Central memory CD4-positive, alpha-beta T cell (primary cell): ENCODE measurements around the gene ALOX5.
"Not testable (repeated sequence)": the region's sequence is repeated elsewhere in the genome, so short reads cannot be mapped to it uniquely, and the experiment has no call there.

Experiments
- DNase-seq: peaks from one replicate; pipeline ENCODE4 v3.0.0; 2022

ALOX5 gene

DNA sequence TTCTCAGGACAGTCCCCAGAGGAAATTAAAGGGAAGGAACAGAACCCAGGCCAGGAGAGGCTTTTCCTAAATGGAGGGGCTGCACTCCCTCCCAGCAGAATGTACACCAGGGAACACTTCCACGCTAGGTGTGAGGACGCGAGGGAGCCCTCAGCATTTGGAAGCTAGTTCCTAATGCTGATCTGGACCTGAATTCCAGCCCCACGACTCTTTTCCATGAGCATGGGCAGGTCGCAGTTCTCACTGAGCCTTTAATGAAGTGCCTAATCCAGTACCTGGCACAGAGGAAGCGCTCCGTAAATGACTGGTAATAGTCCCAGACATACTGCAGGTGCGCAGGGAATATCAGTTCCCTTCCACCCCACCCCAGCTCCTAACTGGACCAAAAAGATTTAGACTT, 1.1 kb downstream of the ALOX5 start:
- DNase-seq: no peak

DNA sequence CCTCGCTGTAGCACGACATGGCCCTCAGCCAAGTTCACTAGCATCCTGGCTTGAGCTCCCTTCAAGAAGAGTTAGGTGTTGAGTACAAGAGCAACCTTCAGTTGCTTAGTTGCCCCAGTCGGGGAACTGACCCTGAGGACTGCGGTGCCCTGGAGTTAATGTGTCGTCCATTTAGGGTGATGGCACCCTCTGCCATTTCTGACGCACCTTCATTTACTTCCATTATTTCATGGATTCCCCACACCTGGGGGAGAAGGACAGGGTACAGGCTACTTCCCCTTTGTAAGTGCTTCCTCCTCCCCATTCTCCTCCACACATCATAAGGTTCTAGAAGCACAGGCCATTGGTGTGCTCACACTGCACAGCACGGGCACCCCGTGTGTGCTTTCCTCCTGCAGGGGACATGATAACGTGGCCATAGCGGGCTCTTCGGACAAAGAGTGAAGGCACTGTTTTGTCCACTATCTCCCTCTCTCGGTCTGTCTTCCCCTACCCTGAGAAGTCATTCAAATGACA, 1.8 kb downstream of the ALOX5 start:
- no peak for DNase-seq

DNA sequence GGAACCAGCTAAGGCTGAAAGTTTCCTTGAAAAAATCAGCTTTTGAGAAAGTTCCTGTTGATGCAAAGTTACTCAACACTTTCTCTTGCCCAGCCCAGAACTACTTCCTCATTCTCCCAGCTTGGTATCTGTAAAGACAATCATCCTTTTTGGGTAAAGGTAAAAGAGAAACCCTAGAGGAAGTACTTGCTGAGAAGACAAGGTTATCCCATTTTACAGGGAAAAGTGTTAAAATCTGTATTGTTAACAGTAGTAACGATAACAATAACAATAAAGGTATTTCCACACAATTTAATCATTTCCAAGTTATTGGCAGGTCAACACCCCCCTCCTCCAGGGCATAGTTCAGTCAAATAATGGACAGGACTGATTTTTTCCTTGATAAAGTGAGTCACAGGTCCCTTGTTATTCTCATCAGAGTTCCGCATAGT, 2.4 kb downstream of the ALOX5 start:
- DNase-seq: no peak

DNA sequence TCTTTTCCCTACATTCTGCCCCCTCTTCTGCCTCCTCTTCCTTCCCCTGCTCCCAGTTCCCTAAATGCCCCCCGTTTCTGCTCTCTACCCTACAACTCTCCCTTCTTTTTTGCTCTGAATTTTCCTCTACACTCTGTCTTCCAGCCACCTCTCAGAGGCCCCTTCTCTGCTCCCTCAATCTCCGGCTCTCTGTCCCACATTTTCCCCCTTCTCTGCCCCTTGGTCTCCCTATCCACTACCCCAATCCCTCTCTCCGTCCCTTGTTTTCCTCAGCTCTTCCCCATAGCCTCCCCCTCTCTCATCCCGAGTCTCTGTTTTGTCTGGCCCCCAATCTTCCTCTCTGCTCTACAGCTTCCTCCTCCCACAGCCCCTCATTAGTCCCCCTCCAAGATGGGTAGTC, 3.3 kb downstream of the ALOX5 start:
- DNase-seq: no peak

DNA sequence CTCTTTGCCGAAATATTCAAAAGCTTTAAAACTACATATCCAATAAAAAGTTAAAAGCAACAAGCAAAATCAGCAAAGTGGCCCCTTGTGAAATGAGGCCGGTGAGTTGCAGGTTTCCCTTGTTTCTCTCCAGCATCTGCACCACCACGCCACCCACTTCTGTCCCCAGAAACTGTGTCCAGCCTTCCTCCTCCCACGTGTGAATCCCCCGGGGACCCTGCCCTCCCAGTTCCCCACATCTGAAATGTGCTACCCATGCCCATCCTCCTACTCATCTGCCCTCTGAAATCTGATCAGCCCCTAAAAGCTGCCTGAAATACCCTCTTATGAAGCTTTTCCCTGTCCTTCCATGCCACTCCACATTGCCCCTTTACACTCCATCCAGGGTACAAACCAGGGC, 3.8 kb downstream of the ALOX5 start:
- no peak for DNase-seq

DNA sequence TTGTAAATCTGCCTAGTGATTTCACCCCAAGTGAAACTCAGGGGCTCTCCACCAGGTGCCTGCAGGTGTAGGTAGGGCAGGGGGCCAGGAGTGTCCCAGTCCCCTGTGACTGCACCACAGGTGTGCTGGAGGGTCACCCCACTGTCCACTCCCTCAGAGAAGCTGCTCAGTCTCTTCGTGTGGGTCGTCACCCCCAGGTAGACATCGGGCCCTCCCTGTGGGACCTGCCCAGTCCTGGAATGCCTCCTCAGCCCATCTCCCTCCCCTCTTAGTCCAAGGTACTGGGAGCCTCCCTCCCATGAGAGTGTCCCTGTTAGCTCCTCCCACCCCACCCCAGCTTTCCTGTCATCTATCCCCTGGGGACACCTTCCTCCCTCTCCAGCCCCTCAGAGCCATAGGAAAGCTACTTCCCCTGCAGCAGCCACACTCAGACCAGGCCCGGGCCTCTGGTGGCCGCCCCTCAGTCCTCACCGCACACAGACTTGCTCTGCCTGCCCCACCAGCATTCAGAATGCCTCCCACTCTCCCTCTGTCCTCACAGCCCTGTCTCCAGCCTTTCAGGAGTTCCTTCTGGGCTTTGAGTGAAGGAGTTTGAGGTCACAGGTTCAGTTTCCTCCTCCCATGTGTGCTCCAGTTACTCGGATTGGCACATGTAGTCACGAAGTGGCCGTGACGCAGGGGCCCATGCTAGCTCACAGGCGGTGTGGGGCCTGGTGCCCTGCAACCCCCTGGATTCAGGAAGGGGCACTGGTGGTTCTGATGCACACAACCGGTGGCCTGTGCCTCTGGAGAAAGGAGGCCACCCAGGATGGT, 5.1 kb downstream of the ALOX5 start:
- DNase-seq: no peak

DNA sequence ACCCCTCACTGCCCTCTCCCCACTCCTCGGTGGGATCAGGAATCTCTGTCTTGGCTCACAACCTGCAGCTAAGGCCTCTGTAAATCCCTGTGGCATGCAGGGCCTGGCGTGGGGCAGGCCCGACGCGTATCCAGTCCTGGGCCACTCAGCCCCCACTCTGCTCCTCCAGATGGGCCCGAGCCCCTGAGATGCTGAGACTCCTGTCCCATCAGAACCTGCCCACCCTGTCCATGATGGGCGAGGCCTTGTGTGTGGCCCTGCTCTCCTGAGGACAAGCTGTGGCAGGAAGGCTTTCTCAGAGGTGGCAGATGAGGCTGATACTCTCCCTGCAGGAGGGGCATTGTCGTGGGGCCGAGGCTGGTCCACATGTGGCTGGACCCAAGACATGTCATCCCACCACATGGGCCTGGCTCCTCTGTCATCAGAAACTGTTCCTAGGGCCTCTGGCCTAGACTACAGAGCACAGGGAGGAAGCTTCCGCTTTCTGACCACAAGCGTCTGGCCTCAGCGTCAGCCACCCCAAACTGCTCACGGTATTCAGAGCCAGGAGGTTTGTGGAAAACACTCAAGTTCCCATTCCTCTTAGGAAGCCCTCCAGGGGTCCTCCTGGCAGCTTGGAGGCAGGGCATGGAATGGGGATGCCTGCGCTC, 6.0 kb downstream of the ALOX5 start:
- DNase-seq: no peak

DNA sequence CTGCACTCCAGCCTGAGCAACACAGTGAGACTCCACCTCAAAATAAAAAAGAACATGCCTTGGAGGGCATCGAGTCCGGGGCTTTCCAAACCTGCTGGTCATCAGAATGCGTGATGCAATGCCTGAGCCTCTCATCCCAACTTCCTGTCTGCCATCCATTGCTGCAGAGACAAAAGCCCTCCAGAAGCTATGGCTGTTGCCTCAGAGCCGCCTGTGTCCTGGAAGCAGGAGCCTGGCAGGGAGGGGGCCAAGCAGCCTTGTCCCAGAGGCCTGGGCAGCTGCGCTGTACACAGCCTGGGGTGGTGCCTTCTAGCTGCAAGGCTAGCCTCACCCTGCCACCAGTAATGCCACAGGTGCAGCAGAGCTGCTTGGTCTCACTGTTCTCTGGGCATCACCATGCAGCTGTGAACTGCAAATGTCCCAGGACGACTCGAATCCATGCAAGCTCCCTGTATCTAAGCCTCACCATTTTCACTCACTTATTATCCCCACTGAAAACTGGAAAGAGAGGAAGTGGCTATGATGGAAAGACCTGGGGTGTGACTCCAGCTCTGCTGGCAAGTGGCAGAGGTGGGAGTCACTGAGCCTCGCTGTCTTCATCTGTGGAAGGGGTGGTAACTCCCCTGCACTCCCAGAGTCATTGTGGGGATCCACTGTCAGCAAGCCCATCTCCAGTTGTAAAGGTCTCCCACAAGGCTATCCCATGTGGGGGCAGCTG, 7.0 kb downstream of the ALOX5 start:
- no peak for DNase-seq

DNA sequence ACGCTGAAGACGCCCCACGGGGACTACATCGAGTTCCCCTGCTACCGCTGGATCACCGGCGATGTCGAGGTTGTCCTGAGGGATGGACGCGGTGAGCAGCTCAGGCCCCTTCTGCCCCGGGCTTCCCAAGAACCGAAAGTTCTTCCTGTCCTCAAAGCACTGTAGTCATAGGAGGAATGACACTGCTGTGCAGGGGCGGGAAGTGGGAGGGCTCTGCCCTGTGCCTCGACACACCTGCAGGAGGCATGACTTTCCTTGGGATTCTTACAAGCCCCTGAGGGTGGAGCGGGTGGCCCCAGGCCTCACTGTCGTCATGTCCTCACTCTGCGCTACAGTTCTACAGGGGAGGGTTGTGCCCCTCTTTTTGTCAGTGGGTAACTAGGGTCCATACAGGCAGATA, 8.6 kb downstream of the ALOX5 start:
- DNase-seq: no peak

DNA sequence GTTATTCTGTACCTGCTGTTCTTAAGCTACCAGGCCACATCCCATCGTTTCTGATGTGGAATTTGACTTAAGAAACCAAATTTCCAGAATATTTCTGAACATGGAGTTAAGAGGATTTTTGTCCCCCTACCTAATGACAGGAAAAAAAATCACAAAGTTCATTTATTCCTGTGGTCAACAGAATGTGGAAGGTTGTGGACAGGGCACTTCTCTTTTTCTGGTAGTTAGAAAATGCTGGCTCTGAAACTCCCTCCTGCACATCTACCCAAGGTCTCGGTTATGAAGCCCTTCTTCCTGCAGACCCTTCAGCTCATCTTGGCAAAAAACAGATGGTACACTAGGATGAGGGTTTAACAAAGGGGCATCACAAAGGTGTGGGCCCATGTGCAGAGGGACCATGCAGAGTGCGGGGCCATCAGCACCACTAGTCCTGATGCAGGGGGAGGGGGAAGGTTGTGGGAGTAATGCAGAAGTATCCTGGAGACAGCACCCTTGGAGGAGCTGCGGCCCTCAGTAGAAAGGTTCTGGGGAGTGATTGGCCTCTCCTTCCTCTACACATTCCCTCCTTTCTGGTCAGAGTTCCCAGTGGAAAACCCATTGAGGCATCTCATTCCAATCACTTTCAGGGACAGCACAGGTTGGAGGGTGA, 9.8 kb downstream of the ALOX5 start:
- no peak for DNase-seq

DNA sequence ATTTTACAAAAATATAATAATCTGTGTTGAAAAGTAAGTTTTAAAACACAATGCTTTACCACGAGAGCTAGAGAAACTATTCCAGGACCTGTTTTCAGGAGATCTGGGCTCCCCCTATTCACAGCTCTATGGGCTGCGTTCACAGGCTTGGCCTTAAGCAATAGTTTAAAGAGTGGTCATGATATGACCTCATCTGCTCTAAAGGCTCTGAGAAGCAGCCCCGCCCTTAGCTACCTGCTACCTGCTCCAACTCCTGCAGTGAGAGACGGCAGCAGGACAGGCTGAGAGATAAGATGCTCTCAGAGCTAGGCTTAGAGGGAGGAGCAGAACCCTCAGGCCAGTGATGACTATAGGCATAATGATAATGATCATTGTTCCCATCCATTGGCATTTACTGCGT, 12.6 kb downstream of the ALOX5 start:
- no peak for DNase-seq

DNA sequence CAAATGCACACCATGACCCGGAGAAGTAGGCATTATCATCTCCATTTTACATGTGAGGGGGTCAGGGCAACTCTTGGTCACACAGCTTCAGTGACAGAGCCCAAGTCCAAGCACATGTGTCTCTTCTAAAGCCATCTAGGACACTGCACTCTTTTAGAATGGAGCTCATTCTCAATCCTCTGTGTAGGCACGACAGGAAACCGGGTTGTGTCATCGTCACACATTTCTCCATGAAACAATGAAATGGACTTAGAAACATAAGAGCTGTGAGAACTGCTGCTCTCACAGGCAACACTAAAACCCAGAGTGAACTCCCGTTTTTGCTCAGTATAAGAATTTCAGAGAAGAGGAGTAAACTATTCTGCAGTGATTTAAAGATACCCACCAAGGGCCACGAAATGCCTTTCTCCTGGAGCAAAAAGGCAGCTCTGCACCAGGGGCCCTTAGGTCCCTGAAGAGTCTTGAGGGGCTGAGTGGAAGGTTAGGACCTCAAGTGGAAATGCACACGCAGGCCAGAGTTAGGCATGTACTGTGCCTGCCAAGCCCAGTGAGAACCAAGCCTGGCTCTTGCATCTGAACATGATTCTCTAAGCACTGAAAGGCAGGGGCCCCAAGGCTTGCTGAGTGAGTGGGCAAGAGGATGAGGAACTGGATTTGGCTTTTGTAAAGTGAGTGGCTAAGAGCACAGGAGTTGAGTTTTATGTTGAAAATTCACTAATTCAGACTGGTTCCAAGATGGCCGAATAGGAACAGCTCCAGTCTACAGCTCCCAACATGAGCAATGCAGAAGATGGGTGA, 13.3 kb downstream of the ALOX5 start:
- DNase-seq: no peak

DNA sequence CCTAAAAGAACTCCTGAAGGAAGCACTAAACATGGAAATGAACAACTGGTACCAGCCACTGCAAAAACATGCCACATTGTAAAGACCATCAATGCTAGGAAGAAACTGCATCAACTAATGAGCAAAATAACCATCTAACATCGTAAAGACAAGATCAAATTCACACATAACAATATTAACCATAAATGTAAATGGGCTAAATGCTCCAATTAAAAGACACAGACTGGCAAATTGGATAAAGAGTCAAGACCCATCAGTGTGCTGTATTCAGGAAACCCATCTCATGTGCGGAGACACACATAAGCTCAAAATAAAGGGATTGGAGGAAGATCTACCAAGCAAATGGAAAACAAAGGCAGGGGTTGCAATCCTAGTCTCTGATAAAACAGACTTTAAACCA, 15.7 kb downstream of the ALOX5 start:
- not testable (repeated sequence) for DNase-seq

DNA sequence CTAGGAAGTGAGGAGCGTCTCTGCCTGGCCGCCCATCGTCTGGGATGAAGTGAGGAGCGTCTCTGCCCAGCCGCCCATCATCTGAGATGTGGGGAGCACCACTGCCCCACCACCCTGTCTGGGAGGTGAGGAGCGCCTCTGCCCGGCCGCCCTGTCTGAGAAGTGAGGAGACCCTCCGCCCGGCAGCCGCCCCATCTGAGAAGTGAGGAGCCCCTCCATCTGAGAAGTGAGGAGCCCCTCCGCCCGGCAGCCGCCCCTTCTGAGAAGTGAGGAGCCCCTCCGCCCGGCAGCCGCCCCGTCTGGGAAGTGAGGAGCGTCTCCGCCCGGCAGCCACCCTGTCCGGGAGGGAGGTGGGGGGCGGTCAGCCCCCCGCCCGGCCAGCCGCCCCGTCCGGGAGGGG, 17.6 kb downstream of the ALOX5 start:
- DNase-seq: not testable (repeated sequence)

DNA sequence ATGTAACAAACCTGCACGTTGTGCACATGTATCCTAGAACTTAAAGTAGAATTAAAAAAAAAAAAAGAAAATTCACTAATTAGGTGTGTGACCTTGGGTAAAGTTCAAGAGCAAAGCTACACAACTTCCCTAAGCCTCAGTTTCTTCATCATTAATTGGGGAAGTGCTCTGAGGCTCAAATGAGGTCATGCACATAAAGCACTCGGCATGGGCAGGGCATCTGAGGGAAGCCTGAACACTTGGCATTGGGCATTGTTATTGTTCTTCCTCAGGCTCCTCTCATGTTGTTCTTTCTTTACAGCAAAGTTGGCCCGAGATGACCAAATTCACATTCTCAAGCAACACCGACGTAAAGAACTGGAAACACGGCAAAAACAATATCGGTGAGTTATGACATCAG, 21.5 kb downstream of the ALOX5 start:
- no peak for DNase-seq

DNA sequence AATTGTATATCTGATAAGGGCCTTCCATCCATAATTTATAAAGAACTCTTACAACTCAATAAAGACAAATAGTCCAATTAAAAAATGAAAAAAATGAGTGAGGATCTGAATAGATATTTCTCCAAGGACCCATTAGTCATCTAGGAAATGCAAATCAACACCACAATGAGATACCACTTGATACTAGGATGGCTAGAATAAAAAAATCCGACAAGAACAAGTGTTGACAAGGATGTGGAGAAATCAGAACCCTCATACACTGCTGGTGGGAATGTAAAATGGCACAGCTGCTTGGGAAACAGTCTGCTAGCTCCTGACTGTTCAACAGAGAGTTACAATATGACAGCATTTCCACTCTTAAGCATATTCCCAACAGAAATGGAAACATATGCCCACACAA, 24.6 kb downstream of the ALOX5 start:
- DNase-seq: no peak

DNA sequence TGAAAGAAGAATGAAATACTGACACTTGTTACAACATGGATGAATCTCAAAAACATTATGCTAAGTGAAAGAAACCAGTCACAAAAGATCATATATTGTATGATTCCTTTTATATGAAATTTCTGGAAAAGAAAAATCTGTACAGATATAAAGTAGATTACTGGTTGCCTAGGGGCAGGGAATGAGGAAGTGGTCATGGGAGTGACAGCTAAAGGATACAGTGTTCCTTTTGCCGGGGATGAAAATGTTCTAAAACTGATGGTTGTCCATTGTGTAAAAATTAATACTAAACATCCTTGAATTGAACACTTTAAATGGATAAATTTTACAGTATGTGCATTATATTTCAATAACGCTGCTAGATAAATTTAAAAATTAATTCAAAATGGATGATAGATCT, 25.1 kb downstream of the ALOX5 start:
- DNase-seq: no peak

DNA sequence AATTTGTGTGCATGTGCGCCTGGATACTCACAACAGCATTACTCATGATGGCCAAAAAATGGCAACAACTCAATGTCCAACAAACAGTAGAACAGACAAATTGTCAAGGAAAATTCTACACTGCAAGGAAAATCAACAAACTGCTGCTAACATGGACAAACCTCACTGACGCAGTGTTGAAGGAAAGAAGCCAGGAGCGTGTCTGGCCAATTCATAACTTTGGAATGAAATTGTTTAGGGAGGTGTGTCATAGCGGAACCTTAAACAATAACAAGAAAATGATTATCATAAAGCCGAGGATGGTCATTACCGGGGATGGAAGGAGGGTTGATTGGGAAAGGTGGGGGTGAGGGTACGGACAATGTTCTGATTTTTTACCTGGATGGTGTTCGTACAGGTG, 29.1 kb downstream of the ALOX5 start:
- no peak for DNase-seq

DNA sequence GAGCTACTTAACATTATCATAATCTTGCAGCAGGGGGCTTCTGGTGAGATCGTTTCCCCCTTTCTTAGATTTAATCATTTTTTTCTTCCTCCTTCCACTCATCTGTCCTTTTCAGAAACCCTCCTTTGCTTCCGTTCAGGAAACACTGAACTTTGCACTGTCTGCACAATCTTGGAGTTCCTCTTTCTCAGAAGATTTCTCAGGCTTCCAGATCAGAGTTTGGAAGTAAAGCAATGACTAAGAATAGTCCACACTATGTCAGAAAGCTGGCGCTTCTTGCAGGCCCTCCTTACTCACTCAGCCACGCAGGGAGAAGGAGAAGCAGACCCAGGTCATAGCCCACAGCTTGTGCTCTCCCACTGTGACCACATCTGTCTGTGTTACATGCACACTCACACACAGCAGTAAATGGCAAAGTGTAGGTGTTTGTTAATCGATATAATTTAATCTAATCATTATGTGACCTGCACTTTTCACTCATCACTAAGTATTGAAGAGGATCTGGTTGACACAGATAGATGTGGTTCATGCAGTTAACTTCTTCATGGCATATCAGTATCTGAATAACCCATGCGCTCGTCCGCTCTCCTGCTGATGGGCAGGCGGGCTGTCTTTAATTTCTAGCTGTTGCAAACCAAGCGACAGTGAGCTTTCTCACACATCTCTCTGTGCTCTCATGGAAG, 30.2 kb downstream of the ALOX5 start:
- DNase-seq: no peak

DNA sequence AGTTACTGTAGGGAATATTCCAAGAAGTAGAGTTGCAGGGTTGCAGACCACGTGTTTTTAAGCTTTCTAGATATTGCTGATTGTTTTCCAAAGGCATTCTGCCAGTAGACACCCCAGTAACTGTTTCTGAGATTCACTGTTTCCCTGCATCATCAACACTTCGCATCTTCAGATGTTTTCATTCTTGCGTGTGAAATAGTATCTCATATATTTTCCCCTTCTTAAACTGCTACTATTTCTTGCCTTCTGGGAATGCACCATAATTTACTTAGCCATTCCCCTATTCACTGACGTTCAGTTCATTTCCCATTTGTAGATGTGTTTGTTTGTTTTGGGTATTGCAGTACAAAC, 30.7 kb downstream of the ALOX5 start:
- DNase-seq: no peak

DNA sequence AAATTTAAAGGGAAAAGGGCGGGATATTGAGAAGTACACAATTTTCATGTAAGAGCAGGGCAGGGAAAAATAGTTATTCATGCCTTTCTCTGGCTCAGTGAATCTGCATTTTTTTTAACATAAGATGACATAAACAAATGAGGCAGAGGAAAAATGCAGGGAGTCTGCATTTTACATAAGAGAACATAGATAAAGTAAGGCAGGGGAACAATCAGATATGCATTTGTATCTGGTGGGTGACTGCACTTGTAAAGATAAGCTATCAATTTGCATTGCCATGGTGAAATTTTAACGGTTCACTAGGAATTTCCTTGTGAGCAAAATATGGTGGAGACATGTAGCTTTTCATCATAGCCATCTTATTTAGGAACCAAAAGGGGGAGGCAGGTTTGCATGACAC, 33.5 kb downstream of the ALOX5 start:
- no peak for DNase-seq
